Body of pancreas (tissue), 4 donors: Measurements from ENCODE around the gene DUSP5.

Experiments
- POLR2A ChIP-seq, 3 donors: fragments of 450-650 bp; IDR thresholded peaks; one replicate each; pipeline ENCODE4 v1.6.1; 2016; ENCODE audit warnings: antibody characterized with exemption in 3 of 3, mild to moderate bottlenecking in 2 of 3
- TF ChIP-seq, protein P1 (sequence below), 7 experiments: fragments of 450-650 bp in 4 of 7; fragments of 200-600 bp in 3 of 7; sonication (generic) in 3 of 7; IDR thresholded peaks; one replicate each; pipeline ENCODE4 v1.5.1; 2016 to 2019; ENCODE audit warnings: antibody characterized with exemption in 7 of 7

GRCh38 chr10:110500515-110500905 is 2.8 kb downstream of the DUSP5 start:
- no peak for TF ChIP-seq POLR2A (IDR thresholded peaks at IDR 0.05)
- TF ChIP-seq, protein P1, sequence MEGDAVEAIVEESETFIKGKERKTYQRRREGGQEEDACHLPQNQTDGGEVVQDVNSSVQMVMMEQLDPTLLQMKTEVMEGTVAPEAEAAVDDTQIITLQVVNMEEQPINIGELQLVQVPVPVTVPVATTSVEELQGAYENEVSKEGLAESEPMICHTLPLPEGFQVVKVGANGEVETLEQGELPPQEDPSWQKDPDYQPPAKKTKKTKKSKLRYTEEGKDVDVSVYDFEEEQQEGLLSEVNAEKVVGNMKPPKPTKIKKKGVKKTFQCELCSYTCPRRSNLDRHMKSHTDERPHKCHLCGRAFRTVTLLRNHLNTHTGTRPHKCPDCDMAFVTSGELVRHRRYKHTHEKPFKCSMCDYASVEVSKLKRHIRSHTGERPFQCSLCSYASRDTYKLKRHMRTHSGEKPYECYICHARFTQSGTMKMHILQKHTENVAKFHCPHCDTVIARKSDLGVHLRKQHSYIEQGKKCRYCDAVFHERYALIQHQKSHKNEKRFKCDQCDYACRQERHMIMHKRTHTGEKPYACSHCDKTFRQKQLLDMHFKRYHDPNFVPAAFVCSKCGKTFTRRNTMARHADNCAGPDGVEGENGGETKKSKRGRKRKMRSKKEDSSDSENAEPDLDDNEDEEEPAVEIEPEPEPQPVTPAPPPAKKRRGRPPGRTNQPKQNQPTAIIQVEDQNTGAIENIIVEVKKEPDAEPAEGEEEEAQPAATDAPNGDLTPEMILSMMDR (IDR thresholded peaks at IDR 0.05): no peak
